HepG2 (cell line): ENCODE results near the gene CD46. TPM values are rescaled to one million over a fixed set of nuclear protein-coding genes. Genes with fewer than 3 reads are reported as not detected.

Experiments
- ATAC-seq: fragments of 200-7000 bp; cut with Tn5 transposase; 3 replicates; pipeline ENCODE4 v1.9.1; 2020; ENCODE audit warnings: mild to moderate bottlenecking, moderate library complexity
- BruUV-seq: library from RNA; stranded (reverse); fragments of 400-500 nt; replicated peaks from 2 replicates; lab custom pipeline; 2021; lab: Mats Ljungman, UMichigan
- CTCF ChIA-PET: fragments of 300-600 bp; formaldehyde crosslinking; extraction: SDS; loops from one replicate; lab custom pipeline; 2021; ENCODE audit warnings: low total read pairs, inconsistent platforms, low intra/inter-chr PET ratio; lab: Yijun Ruan, JAX
- POLR2A ChIA-PET: fragments of 350-600 bp; sonication (Branson Sonifier 250); formaldehyde crosslinking; loops from one replicate; lab custom pipeline; 2020; ENCODE audit warnings: antibody characterized with exemption, inconsistent platforms; lab: Yijun Ruan, JAX
- DNase-seq: peaks from one replicate; pipeline ENCODE4 v3.0.0-alpha.2; 2015; ENCODE audit warnings: low spot score
- FAIRE-seq: peaks from 3 replicates; lab custom pipeline; 2011; peaks lifted over from hg19 to GRCh38; lab: Jason Lieb, UNC
- H2AFZ ChIP-seq: one replicate; pipeline ENCODE4 v1.6.1; 2011; ENCODE audit warnings: low read length, inconsistent platforms
- H3K27ac ChIP-seq: fragments of 300-600 bp; 3 replicates; pipeline ENCODE4 v1.8.0; 2011; ENCODE audit warnings: mixed run types, mild to moderate bottlenecking, mixed read lengths, low read length, inconsistent platforms; ENCODE audit not compliant: insufficient read depth; ENCODE audit errors: extremely low read length
- H3K27me3 ChIP-seq, 2 experiments: fragments of 200-600 bp in 1 of 2; 2 replicates in 1 of 2; 3 replicates in 1 of 2; pipeline versions ENCODE4 v1.6.0 to v1.8.0; 2011; ENCODE audit warnings: low read length in 2 of 2, mild to moderate bottlenecking in 2 of 2, moderate library complexity in 2 of 2, inconsistent platforms in 1 of 2; ENCODE audit not compliant: insufficient read depth in 2 of 2, control insufficient read depth in 1 of 2
- H3K36me3 ChIP-seq, 2 experiments: fragments of 200-600 bp in 1 of 2; replicated peaks in 1 of 2; 2 replicates in 1 of 2; 3 replicates in 1 of 2; pipeline versions ENCODE4 v1.5.1 to v1.8.0; 2011; ENCODE audit warnings: low read length in 2 of 2, inconsistent platforms in 1 of 2; ENCODE audit not compliant: insufficient read depth in 2 of 2, control insufficient read depth in 1 of 2
- H3K4me1 ChIP-seq: 2 replicates; pipeline ENCODE4 v1.5.1; 2012; ENCODE audit warnings: low read length, inconsistent platforms; ENCODE audit not compliant: insufficient read depth
- H3K4me2 ChIP-seq: 2 replicates; pipeline ENCODE4 v1.6.0; 2011; ENCODE audit warnings: low read depth, low read length, inconsistent platforms
- H3K4me3 ChIP-seq, 3 experiments: fragments of 200-600 bp in 1 of 3; sonication (generic), shearing (Covaris generic) in 1 of 3; replicated peaks in 1 of 3; 2 replicates each; pipeline ENCODE4 v1.5.1; 2011 to 2016; ENCODE audit warnings: low read length in 3 of 3, inconsistent platforms in 2 of 3, low read depth in 2 of 3, mild to moderate bottlenecking in 2 of 3, control low read depth in 1 of 3, mixed read lengths in 1 of 3; ENCODE audit not compliant: insufficient read depth in 1 of 3
- H3K79me2 ChIP-seq: one replicate; pipeline ENCODE4 v1.6.1; 2011; ENCODE audit warnings: low read length, inconsistent platforms; ENCODE audit not compliant: insufficient read depth
- H3K9ac ChIP-seq: 2 replicates; pipeline ENCODE4 v1.6.0; 2011; ENCODE audit warnings: mild to moderate bottlenecking, low read depth, low read length, inconsistent platforms; ENCODE audit not compliant: insufficient read depth
- H3K9me3 ChIP-seq: 2 replicates; pipeline ENCODE4 v1.5.1; 2012; ENCODE audit warnings: mild to moderate bottlenecking, low read length
- H4K20me1 ChIP-seq: 2 replicates; pipeline ENCODE4 v1.6.0; 2011; ENCODE audit warnings: inconsistent platforms, mild to moderate bottlenecking, low read length, moderate library complexity; ENCODE audit not compliant: insufficient read depth
- FOXA1 ChIP-seq, 2 experiments: fragments of 450-650 bp in 1 of 2; sonication (generic) in 1 of 2; formaldehyde crosslinking in 1 of 2; IDR thresholded peaks; 2 replicates each; pipeline versions ENCODE4 v1.4.0 to v1.6.1; 2016 to 2020; ENCODE audit warnings: missing genetic modification reagents in 1 of 2
- GATAD2A ChIP-seq: IDR thresholded peaks from 2 replicates; pipeline ENCODE4 v1.6.1; 2016
- MAFK ChIP-seq, 2 experiments: IDR thresholded peaks in 1 of 2; conservative IDR thresholded peaks in 1 of 2; 2 replicates each; pipeline ENCODE4 v1.6.1; 2011; ENCODE audit warnings: improper control_type of control experiment in 2 of 2, low read length in 2 of 2
- MIER2 ChIP-seq: IDR thresholded peaks from 2 replicates; pipeline ENCODE4 v1.6.1; 2016; ENCODE audit warnings: missing biosample characterization, missing genetic modification reagents
- NFYB ChIP-seq: sonication (generic); formaldehyde crosslinking; IDR thresholded peaks from 2 replicates; pipeline ENCODE4 v1.4.0; 2020; ENCODE audit warnings: missing genetic modification reagents
- RFX3 ChIP-seq: IDR thresholded peaks from 2 replicates; pipeline ENCODE4 v1.6.1; 2016; ENCODE audit warnings: missing biosample characterization, missing genetic modification reagents
- ZMYM2 ChIP-seq: sonication (generic); formaldehyde crosslinking; IDR thresholded peaks from 2 replicates; pipeline ENCODE4 v1.8.0; 2022; ENCODE audit warnings: mild to moderate bottlenecking, missing genetic modification reagents
- ZNF253 ChIP-seq: sonication (generic); formaldehyde crosslinking; IDR thresholded peaks from 2 replicates; pipeline ENCODE4 v1.8.0; 2022; ENCODE audit warnings: mild to moderate bottlenecking, missing genetic modification reagents, borderline replicate concordance
- WGBS: methylation state at CpG from one replicate; pipeline ENCODE4 v1.1.6; 2017; ENCODE audit warnings: low lambda C conversion rate; 5-methylcytosine and 5-hydroxymethylcytosine counted together
- in situ Hi-C: cut with HindIII; loops from 2 replicates; pipeline ENCODE4 v1.10.0; 2017; ENCODE audit warnings: low pct_unique_long_range_greater_than_20kb; ENCODE audit not compliant: extremely low pct_ligation_motif_present
- intact Hi-C: fragments of 100-400 bp; cut with micrococcal nuclease; formaldehyde crosslinking; loops from one replicate; pipeline ENCODE4 v1.10.0; 2022; ENCODE audit not compliant: unreplicated experiment
- polyA plus RNA-seq, 8 experiments: library from polyadenylated mRNA; depleted of rRNA in 3 of 8; stranded (reverse) in 7 of 8; unstranded in 1 of 8; fragments of >200 nt; fragmentation: Illumina TruSeq in 4 of 8; extraction: Trizol in 4 of 8; gene quantifications; 2 replicates each; pipeline versions ENCODE4 v1.2.1 to v1.2.3, GENCODE V29; 2011 to 2016; ENCODE audit warnings: low read depth in 4 of 8, missing spikeins in 1 of 8, mixed read lengths in 1 of 8; ENCODE audit not compliant: insufficient read depth in 1 of 8
- total RNA-seq, 5 experiments: library from RNA; depleted of rRNA; stranded (reverse); fragments of >200 nt; fragmentation: Illumina TruSeq; extraction: Trizol; gene quantifications; 2 replicates each; pipeline ENCODE4 v1.2.3, GENCODE V29; 2016; ENCODE audit warnings: low read depth in 1 of 5

CD46 gene
- total and polyA plus RNA-seq, 2 of the 13 experiments (the other 11 are each of a cell fraction or from before 2014, with no cell fraction given), result 130 to 277 TPM

GRCh38 chr1:207815913-207816291, 64.0 kb downstream of the CD46 start:
- ChIA-PET POLR2A (interaction anchor here (1.6 kb wide), 1 partner anchor 11 kb away, joined by 4 read pairs; no protein-coding TSS in a partner anchor), CTCF (no interaction called here)
- no peak overlapping the region for H3K9ac ChIP-seq
- in situ Hi-C loops (no loop called here), intact Hi-C loops (no loop called here)
- no peak overlapping the region for H2AFZ ChIP-seq
- DNase-seq, result no peak
- 0 out of 2 replicates have a peak, but pooled peaks cover 4% of the 10 kb centered on the region for H4K20me1 ChIP-seq
- no peak overlapping the region for H3K4me3 ChIP-seq
- no peak overlapping the region for H3K27ac ChIP-seq
- FAIRE-seq, result no peak
- H3K4me1 ChIP-seq, result peaks cover 5% of the 10 kb centered on the region
- no peaks in the 10 kb centered on the region for H3K9me3 ChIP-seq
- WGBS, result 96% methylated on average over 2 of the region's 2 CpGs
- H3K27me3 ChIP-seq, result no peaks in the 10 kb centered on the region
- H3K4me2 ChIP-seq, result no peak overlapping the region
- TF ChIP-seq NFYB (CRISPR knock-in tag) (no peak), MIER2 (CRISPR knock-in tag) (no peak), ZNF253 (CRISPR knock-in tag) (no peak), ZMYM2 (CRISPR knock-in tag) (no peak), RFX3 (no peak)
- H3K36me3 ChIP-seq, result peaks cover 18 to 67% of the 10 kb centered on the region in 2 experiments
- no peaks in the 10 kb centered on the region for H3K79me2 ChIP-seq
- ATAC-seq, result no peak
- no TSS peak for BruUV-seq

- no peak for ATAC-seq
- no peak for TF ChIP-seq FOXA1 (IDR thresholded peaks at IDR 0.05)
- TF ChIP-seq FOXA1 (CRISPR knock-in tag; IDR thresholded peaks at IDR 0.05), result no peak
- TF ChIP-seq MAFK (conservative IDR thresholded peaks at IDR 0.05 in 1 of 2, IDR thresholded peaks at IDR 0.05 in 1 of 2; ENCODE audit: low read length in 2 of 2), result no peak
- TF ChIP-seq GATAD2A (CRISPR knock-in tag), result no peak
- TF ChIP-seq, all 625 proteins: peak for 0
- Histone ChIP-seq H3K27me3 (no peaks in the 10 kb centered on the region), H2AFZ (no peak overlapping the region), H3K27ac (no peak overlapping the region), H3K79me2 (no peaks in the 10 kb centered on the region), H3K9me3 (no peaks in the 10 kb centered on the region), H3K4me1 (peaks cover 3% of the 10 kb centered on the region), H3K4me3 (no peak overlapping the region), H3K9ac (no peak overlapping the region), H3K4me2 (no peak overlapping the region), H3K36me3 (peaks cover 18 to 70% of the 10 kb centered on the region in 2 experiments), H4K20me1 (0 out of 2 replicates have a peak, but pooled peaks cover 4% of the 10 kb centered on the region)
- FAIRE-seq (no peak), DNase-seq (no peak)
- POLR2A ChIA-PET, result interaction anchor here (1.6 kb wide), 1 partner anchor 9 kb away, joined by 4 read pairs; no protein-coding TSS in a partner anchor
- intact Hi-C loops, result no loop called here
- in situ Hi-C loops, result no loop called here
- no TSS peak for BruUV-seq
- WGBS, result 97% methylated on average over 6 of the region's 7 CpGs
- CTCF ChIA-PET, result no interaction called here
Observed at GRCh38 chr1:207817166-207817565, 65.3 kb downstream of the CD46 start.
